ENCODE data around the gene PDE8B. TPM values are rescaled to one million over a fixed set of nuclear protein-coding genes. Genes with fewer than 3 reads are reported as not detected.

PDE8B gene
- total and polyA plus RNA-seq, 7 donors: 0.23 to 11.3 (median 2.9) TPM

- Histone ChIP-seq H3K27ac (no peak overlapping the region), H3K27me3 (peaks cover 0 to 16% (median 6%) of the 10 kb centered on the region in 3 donors), H3K36me3 (no peaks in the 10 kb centered on the region), H3K4me3 (peak overlapping the region; percentile 33 to 63 (median 48)), H3K4me1 (peaks cover 0 to 15% (median 12%) of the 10 kb centered on the region in 4 donors), H3K9me3 (peaks cover 0 to 2% (median 0%) of the 10 kb centered on the region in 4 donors)
- TF ChIP-seq POLR2AphosphoS5 (IDR thresholded peaks at IDR 0.05) (no peak), CTCF (IDR thresholded peaks at IDR 0.05) (no peak), POLR2A (IDR thresholded peaks at IDR 0.05) (no peak), EP300 (IDR thresholded peaks at IDR 0.05) (no peak)
- 1 to 2% methylated on average over 69 of the region's 69 CpGs for WGBS, 2 donors
- intact Hi-C loops (cut with DNase I): no loop called here
- DNase-seq: peak; percentile 71
These were observed 30.1 kb upstream of the PDE8B start for GRCh38 chr5:77180167-77181081.

GRCh38 chr5:77181173-77181572 is 29.3 kb upstream of the PDE8B start:
- TF ChIP-seq CTCF (IDR thresholded peaks at IDR 0.05) (no peak), POLR2AphosphoS5 (IDR thresholded peaks at IDR 0.05) (no peak), EP300 (IDR thresholded peaks at IDR 0.05) (no peak), POLR2A (IDR thresholded peaks at IDR 0.05) (no peak)
- WGBS, 2 donors: 8 to 11% methylated on average over 15 of the region's 15 CpGs
- no peak for DNase-seq

GRCh38 chr5:77181596-77182304 is 28.7 kb upstream of the PDE8B start:
- H3K27ac ChIP-seq: no peak overlapping the region

More at GRCh38 chr5:77181173-77181572, 29.3 kb upstream of the PDE8B start:
- H3K4me3 ChIP-seq: peak overlapping the region in 1 of 4 donors; percentile 63
- no peaks in the 10 kb centered on the region for H3K36me3 ChIP-seq
- H3K27ac ChIP-seq: no peak overlapping the region
- peaks cover 0 to 2% (median 0%) of the 10 kb centered on the region in 4 donors for H3K9me3 ChIP-seq
- intact Hi-C loops (cut with DNase I): no loop called here
- H3K27me3 ChIP-seq: peaks cover 0 to 16% (median 6%) of the 10 kb centered on the region in 3 donors
- H3K4me1 ChIP-seq: peaks cover 0 to 15% (median 12%) of the 10 kb centered on the region in 4 donors

GRCh38 chr5:77182367-77182766 is 28.1 kb upstream of the PDE8B start:
- Histone ChIP-seq H3K36me3 (no peaks in the 10 kb centered on the region), H3K4me1 (peaks cover 0 to 15% (median 12%) of the 10 kb centered on the region in 4 donors), H3K27me3 (peaks cover 0 to 16% (median 6%) of the 10 kb centered on the region in 3 donors), H3K9me3 (peaks cover 0 to 2% (median 0%) of the 10 kb centered on the region in 4 donors), H3K27ac (no peak overlapping the region), H3K4me3 (no peak overlapping the region)
- TF ChIP-seq EP300 (IDR thresholded peaks at IDR 0.05): no peak
- no peak for TF ChIP-seq POLR2A (IDR thresholded peaks at IDR 0.05)
- TF ChIP-seq POLR2AphosphoS5 (IDR thresholded peaks at IDR 0.05): no peak
- no peak for TF ChIP-seq CTCF (IDR thresholded peaks at IDR 0.05)
- 92 to 95% methylated on average over 1 of the region's 1 CpG for WGBS, 2 donors
- intact Hi-C loops (cut with DNase I): no loop called here
- no peak for DNase-seq

More at GRCh38 chr5:77181596-77182304, 28.7 kb upstream of the PDE8B start:
- Histone ChIP-seq H3K27me3 (peaks cover 0 to 16% (median 6%) of the 10 kb centered on the region in 3 donors), H3K36me3 (no peaks in the 10 kb centered on the region), H3K4me3 (no peak overlapping the region), H3K9me3 (peaks cover 0 to 2% (median 0%) of the 10 kb centered on the region in 4 donors), H3K4me1 (peaks cover 0 to 15% (median 12%) of the 10 kb centered on the region in 4 donors)
- intact Hi-C loops (cut with DNase I): no loop called here
- TF ChIP-seq CTCF (IDR thresholded peaks at IDR 0.05): no peak
- no peak for DNase-seq
- WGBS, 2 donors: 35 to 69% methylated on average over 15 of the region's 15 CpGs

All from sigmoid colon (tissue), 7 donors.